Mucosa of descending colon (tissue), 3 donors: Measurements from ENCODE around the gene NCAPH2. TPM values are rescaled to one million over a fixed set of nuclear protein-coding genes. Genes with fewer than 3 reads are reported as not detected.

Experiments
- ATAC-seq: fragments of 200-7000 bp; cut with Tn5 transposase; one replicate; pipeline ENCODE4 v1.9.1; 2020; ENCODE audit warnings: mild to moderate bottlenecking, moderate library complexity
- DNase-seq, 3 donors: peaks; one replicate each; pipeline ENCODE4 v3.0.0-alpha.2; 2020
- H3K36me3 ChIP-seq: fragments of 200-600 bp; one replicate; pipeline ENCODE4 v1.8.0; 2021; ENCODE audit warnings: low read depth, mild to moderate bottlenecking
- H3K4me1 ChIP-seq: fragments of 200-600 bp; one replicate; pipeline ENCODE4 v1.8.0; 2021; ENCODE audit warnings: low read depth, mild to moderate bottlenecking
- H3K4me3 ChIP-seq: fragments of 200-600 bp; one replicate; pipeline ENCODE4 v1.8.0; 2021; ENCODE audit warnings: mild to moderate bottlenecking
- H3K9me3 ChIP-seq: fragments of 200-600 bp; one replicate; pipeline ENCODE4 v1.8.0; 2021; ENCODE audit warnings: mild to moderate bottlenecking
- intact Hi-C, 2 donors: fragments of 100-400 bp; cut with DNase I in 1 of 2; cut with micrococcal nuclease in 1 of 2; formaldehyde crosslinking; loops; one replicate each; pipeline versions ENCODE4 v1.11.0 to v1.11.1; 2022; cut with DNase I, micrococcal nuclease
- total RNA-seq, 3 donors: library from RNA; stranded (reverse); fragmentation: NEBNext Ultra II Directional in 2 of 3; extraction: Animal tissue kit (Norgen Biotek cat#: 25700) in 2 of 3; gene quantifications; one replicate each; pipeline versions ENCODE4 v1.2.1 to v1.2.4, GENCODE V29; 2021 to 2023
- TF ChIP-seq, protein P1 (sequence below): fragments of 200-600 bp; IDR thresholded peaks from one replicate; pipeline ENCODE4 v1.8.0; 2022; ENCODE audit warnings: antibody characterized with exemption, mild to moderate bottlenecking
- donor health status: DM: no; HTN: no; CAD: no; lungs with moderate emphysema.
- donor health status: DM: no; HTN: no; CAD: no.
- donor health status: DM: no; HTN: yes; CAD: no.

The NCAPH2 gene
- total RNA-seq, 3 donors from 2014 or later, result 32.1 to 41.2 (median 34.0) TPM

DNA sequence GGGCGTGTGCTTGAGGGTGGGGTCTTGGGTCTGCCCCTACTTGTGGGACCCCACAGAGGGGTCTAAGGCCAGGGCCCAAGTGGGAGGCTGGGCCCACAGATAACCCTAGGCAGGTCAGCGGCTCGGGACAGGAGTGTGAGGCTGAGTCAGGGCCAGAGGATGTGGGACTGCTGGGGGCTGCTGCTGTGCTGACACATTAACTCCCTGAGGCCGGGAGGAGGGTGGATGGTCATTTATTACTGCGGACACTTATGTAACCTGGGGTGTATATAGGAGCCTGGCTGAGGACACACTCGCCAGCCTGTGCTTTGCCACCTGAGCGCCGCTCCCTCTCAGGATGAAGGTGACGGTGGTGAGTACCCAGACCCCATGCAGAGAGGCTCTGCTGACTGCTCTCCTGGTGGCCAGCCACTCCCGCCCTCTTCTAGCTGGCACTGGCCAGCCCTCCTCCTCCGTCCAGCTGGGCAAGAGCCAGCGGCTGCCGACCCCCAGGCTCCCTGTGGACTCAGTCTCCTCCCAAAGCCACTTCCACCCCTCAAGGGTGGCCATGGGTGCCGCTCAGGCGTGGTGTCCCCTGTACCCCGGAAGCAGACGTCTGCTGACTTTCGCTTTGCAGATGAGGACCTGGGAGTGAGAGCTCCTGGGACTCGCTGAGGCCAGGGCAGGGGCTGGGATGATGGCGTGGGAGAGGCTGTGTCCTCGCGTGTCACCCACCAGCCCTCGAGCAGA is 21.3 kb upstream of the NCAPH2 start, which contains the start of gene MIOX:
TSS of gene MIOX (plus strand) at position 299 of the 729 bp plus-strand sequence. CDS start at position 338, 39 bp downstream.
- no peak for ATAC-seq
- intact Hi-C loops, result no loop called here
- TF ChIP-seq, protein P1, sequence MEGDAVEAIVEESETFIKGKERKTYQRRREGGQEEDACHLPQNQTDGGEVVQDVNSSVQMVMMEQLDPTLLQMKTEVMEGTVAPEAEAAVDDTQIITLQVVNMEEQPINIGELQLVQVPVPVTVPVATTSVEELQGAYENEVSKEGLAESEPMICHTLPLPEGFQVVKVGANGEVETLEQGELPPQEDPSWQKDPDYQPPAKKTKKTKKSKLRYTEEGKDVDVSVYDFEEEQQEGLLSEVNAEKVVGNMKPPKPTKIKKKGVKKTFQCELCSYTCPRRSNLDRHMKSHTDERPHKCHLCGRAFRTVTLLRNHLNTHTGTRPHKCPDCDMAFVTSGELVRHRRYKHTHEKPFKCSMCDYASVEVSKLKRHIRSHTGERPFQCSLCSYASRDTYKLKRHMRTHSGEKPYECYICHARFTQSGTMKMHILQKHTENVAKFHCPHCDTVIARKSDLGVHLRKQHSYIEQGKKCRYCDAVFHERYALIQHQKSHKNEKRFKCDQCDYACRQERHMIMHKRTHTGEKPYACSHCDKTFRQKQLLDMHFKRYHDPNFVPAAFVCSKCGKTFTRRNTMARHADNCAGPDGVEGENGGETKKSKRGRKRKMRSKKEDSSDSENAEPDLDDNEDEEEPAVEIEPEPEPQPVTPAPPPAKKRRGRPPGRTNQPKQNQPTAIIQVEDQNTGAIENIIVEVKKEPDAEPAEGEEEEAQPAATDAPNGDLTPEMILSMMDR, result no peak

DNA sequence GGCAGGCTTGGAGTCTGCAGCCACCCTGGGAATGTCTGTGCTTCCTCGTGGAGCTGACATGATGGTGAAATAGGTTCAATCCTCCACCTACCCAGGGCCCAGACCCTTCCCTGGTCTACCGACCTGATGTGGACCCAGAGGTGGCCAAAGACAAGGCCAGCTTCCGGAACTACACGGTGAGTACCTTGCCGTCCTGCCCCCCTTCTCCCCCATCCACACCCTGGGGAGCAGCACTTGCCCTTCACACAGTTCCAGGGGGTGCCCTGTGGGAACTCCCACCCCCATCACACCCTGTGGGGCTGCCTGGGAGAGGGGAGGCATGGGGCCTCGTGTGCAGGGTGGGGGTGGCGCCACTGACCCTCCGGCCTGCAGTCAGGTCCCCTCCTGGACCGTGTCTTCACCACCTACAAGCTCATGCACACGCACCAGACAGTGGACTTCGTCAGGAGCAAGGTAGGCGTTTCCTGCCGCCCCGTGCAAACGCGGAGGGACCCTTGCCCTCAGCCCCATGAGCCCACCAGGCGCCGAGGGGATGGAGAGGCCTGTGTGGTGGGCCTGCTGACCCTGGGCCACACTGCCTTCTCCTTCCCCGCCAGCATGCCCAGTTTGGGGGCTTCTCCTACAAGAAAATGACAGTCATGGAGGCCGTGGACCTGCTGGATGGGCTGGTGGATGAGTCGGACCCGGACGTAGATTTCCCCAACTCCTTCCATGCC is 20.6 kb upstream of the NCAPH2 start:
- TF ChIP-seq, protein P1, result no peak
- Histone ChIP-seq H3K36me3 (no peaks in the 10 kb centered on the region), H3K4me3 (no peak overlapping the region), H3K4me1 (peaks cover 12% of the 10 kb centered on the region), H3K9me3 (no peaks in the 10 kb centered on the region)
- no peak for ATAC-seq
- peak in 2 of 3 donors; percentile 21 to 39 for DNase-seq
- intact Hi-C loops, result no loop called here

More for the DNA sequence above, 21.3 kb upstream of the NCAPH2 start, which contains the start of gene MIOX:
- no peaks in the 10 kb centered on the region for H3K9me3 ChIP-seq
- H3K36me3 ChIP-seq, result no peaks in the 10 kb centered on the region
- H3K4me3 ChIP-seq, result no peak within 1 kb of the TSS
- H3K4me1 ChIP-seq, result peaks cover 19% of the 10 kb centered on the region
- DNase-seq, result peak in 2 of 3 donors; percentile 18 to 47

DNA sequence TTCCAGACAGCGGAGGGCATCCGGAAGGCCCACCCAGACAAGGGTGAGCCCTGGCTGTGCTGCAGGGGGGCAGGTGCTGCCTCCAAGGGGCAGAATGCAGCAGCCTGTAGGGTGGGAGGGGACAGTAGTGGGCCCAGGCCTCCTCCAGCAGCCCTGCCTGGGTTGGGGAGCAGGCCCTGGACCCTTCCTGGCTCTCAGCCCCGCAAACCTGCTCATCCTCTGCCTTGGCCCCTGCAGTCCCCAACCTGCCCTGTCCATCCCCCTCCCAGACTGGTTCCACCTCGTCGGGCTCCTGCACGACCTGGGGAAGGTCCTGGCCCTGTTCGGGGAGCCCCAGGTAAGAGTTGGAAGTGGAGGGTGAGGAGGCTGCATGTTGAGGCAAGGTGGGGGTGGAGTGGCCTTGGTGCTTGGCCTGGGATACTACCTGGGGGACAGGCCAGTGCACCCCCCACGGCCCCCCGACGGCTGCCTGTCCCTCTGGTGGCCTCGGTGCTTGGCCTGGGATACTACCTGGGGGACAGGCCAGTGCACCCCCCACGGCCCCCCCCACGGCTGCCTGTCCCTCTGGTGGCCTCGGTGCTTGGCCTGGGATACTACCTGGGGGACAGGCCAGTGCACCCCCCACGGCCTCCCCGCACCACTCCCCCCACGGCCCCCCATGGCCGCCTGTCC is 19.9 kb upstream of the NCAPH2 start:
- no peak overlapping the region for H3K4me3 ChIP-seq
- no peak for ATAC-seq
- no peaks in the 10 kb centered on the region for H3K9me3 ChIP-seq

DNA sequence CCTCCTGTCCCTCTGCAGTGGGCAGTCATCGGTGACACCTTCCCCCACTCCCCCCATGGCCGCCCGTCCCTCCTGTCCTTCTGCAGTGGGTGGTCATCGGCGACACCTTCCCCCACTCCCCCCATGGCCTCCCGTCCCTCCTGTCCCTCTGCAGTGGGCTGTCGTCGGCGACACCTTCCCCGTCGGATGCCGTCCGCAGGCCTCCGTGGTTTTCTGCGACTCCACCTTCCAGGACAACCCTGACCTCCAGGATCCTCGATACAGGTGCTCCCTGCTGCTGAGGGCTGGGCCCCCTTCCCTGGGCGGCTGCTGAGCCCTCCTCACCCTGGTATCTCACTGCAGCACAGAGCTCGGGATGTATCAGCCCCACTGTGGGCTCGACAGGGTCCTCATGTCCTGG is 19.1 kb upstream of the NCAPH2 start:
- Histone ChIP-seq H3K9me3 (no peaks in the 10 kb centered on the region), H3K4me3 (no peak overlapping the region), H3K4me1 (peaks cover 8% of the 10 kb centered on the region), H3K36me3 (no peaks in the 10 kb centered on the region)
- ATAC-seq (no peak), DNase-seq (no peak)
- TF ChIP-seq, protein P1, result no peak
- intact Hi-C loops, result no loop called here

More for the DNA sequence above, 19.9 kb upstream of the NCAPH2 start:
- DNase-seq, result peak in 1 of 3 donors; percentile 41
- Histone ChIP-seq H3K4me1 (peaks cover 12% of the 10 kb centered on the region), H3K36me3 (no peaks in the 10 kb centered on the region)
- intact Hi-C loops, result no loop called here
- TF ChIP-seq, protein P1, result no peak

DNA sequence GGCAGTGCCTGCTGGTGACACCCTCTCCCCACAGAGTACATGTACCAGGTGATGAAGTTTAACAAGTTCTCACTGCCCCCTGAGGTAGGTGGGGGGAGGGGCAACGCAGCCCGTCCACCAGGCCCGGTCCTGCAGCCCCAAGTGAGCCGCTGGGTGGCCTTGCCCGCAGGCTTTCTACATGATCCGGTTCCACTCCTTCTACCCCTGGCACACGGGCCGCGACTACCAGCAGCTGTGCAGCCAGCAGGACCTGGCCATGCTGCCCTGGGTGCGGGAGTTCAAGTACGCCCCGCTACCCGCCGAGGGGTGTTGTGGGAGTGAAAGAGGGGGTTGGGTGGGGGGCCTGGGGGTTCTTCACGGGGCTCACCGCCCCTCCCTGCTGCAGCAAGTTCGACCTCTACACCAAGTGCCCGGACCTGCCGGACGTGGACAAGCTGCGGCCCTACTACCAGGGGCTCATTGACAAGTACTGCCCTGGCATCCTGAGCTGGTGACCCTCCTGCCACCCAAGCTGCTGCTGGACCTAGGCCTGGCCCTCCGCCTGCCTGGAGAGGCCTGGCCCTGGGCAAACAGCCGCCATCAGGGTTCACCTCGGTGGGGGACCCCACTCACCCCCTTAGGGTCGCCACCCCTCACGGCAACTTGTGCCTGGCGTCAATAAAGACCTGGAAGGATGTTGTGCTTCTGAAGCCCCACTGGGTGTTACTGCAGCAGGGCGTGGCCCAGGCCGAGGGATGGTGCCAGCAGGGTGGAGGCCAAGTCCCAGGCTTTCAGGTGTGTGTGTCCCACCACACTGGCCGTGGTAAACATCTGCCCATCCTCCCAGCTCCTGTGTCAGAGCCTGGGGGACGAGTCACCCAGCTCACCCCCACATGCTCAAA is 18.4 kb upstream of the NCAPH2 start:
- peaks cover 1% of the 10 kb centered on the region for H3K4me1 ChIP-seq
- no peak overlapping the region for H3K4me3 ChIP-seq
- H3K9me3 ChIP-seq, result no peaks in the 10 kb centered on the region
- TF ChIP-seq, protein P1, result no peak
- DNase-seq (peak in 1 of 3 donors; percentile 46), ATAC-seq (no peak)
- intact Hi-C loops, result loop anchor here in 1 of 2 donors (10.0 kb wide), 1 partner anchor 245 kb away; the partner anchor contains the start of gene TUBGCP6
- H3K36me3 ChIP-seq, result no peaks in the 10 kb centered on the region
